ENCODE measurements around the gene KRT81. TPM values are rescaled to one million over a fixed set of nuclear protein-coding genes. Genes with fewer than 3 reads are reported as not detected.

The KRT81 gene
- total RNA-seq, 1 donor from 2014 or later = 1.2 TPM

GRCh38 chr12:52296572-52297215 lies 5.4 kb upstream of the KRT81 start:
- Histone ChIP-seq H3K36me3 (ENCODE audit: insufficient read depth, low read length) (no peaks in the 10 kb centered on the region), H3K9me3 (ENCODE audit: insufficient read depth, low read depth, low read length) (no peaks in the 10 kb centered on the region), H3K4me2 (ENCODE audit: low read length) (no peak overlapping the region), H3K27me3 (ENCODE audit: insufficient read depth, low read length) (peaks cover 28% of the 10 kb centered on the region), H3K4me1 (ENCODE audit: insufficient read depth, low read length) (no peaks in the 10 kb centered on the region), H3K4me3 (ENCODE audit: insufficient read depth, low read depth, low read length) (no peak overlapping the region), H4K20me1 (ENCODE audit: insufficient read depth, low read length) (no peaks in the 10 kb centered on the region), H3K79me2 (ENCODE audit: insufficient read depth, low read length) (no peaks in the 10 kb centered on the region), H2AFZ (ENCODE audit: low read depth, low read length) (no peak overlapping the region), H3K27ac (ENCODE audit: low read depth, low read length) (no peak overlapping the region), H3K9ac (ENCODE audit: low read length) (no peak overlapping the region)
- Mint-ChIP-seq H3K9me3 (ENCODE audit: unreplicated experiment) (peaks cover 9% of the 10 kb centered on the region), H3K4me3 (ENCODE audit: unreplicated experiment) (no peak overlapping the region), H3K27me3 (ENCODE audit: low read depth, unreplicated experiment) (peaks cover 66% of the 10 kb centered on the region), H3K27ac (ENCODE audit: unreplicated experiment) (no peak overlapping the region), H3K4me1 (ENCODE audit: low read depth, unreplicated experiment) (peaks cover 2% of the 10 kb centered on the region), H3K36me3 (ENCODE audit: low read depth, unreplicated experiment) (no peaks in the 10 kb centered on the region)
- DNase-seq (ENCODE audit: low read depth) (no peak), FAIRE-seq (no peak)
- TF ChIP-seq EZH2 (IDR thresholded peaks at IDR 0.05; ENCODE audit: insufficient read depth, low read length) (no peak), CTCF (IDR thresholded peaks at IDR 0.05; ENCODE audit: insufficient read depth, low read depth, low read length) (no peak)

- Histone ChIP-seq H3K36me3 (ENCODE audit: insufficient read depth, low read length) (no peaks in the 10 kb centered on the region), H2AFZ (ENCODE audit: low read depth, low read length) (no peak overlapping the region), H3K4me1 (ENCODE audit: insufficient read depth, low read length) (no peaks in the 10 kb centered on the region), H3K4me2 (ENCODE audit: low read length) (no peak overlapping the region), H3K79me2 (ENCODE audit: insufficient read depth, low read length) (no peaks in the 10 kb centered on the region), H3K27ac (ENCODE audit: low read depth, low read length) (no peak overlapping the region), H3K9me3 (ENCODE audit: insufficient read depth, low read depth, low read length) (no peaks in the 10 kb centered on the region), H3K9ac (ENCODE audit: low read length) (no peak overlapping the region), H3K27me3 (ENCODE audit: insufficient read depth, low read length) (peaks cover 33% of the 10 kb centered on the region), H4K20me1 (ENCODE audit: insufficient read depth, low read length) (no peaks in the 10 kb centered on the region), H3K4me3 (ENCODE audit: insufficient read depth, low read depth, low read length) (no peak overlapping the region)
- no peaks in the 10 kb centered on the region for H3K36me3 Mint-ChIP-seq (ENCODE audit: low read depth, unreplicated experiment)
- H3K27me3 Mint-ChIP-seq (ENCODE audit: low read depth, unreplicated experiment) = peaks cover 60% of the 10 kb centered on the region
- H3K27ac Mint-ChIP-seq (ENCODE audit: unreplicated experiment) = no peak overlapping the region
- FAIRE-seq = no peak
- no peaks in the 10 kb centered on the region for H3K4me1 Mint-ChIP-seq (ENCODE audit: low read depth, unreplicated experiment)
- no peak for DNase-seq (ENCODE audit: low read depth)
- no peak overlapping the region for H3K4me3 Mint-ChIP-seq (ENCODE audit: unreplicated experiment)
- peaks cover 9% of the 10 kb centered on the region for H3K9me3 Mint-ChIP-seq (ENCODE audit: unreplicated experiment)
- TF ChIP-seq CTCF (IDR thresholded peaks at IDR 0.05; ENCODE audit: insufficient read depth, low read depth, low read length) (no peak), EZH2 (IDR thresholded peaks at IDR 0.05; ENCODE audit: insufficient read depth, low read length) (no peak)
These were observed 4.3 kb upstream of the KRT81 start for GRCh38 chr12:52295663-52296062.

- Mint-ChIP-seq H3K4me3 (ENCODE audit: unreplicated experiment) (no peak overlapping the region), H3K4me1 (ENCODE audit: low read depth, unreplicated experiment) (no peaks in the 10 kb centered on the region), H3K9me3 (ENCODE audit: unreplicated experiment) (peaks cover 9% of the 10 kb centered on the region), H3K36me3 (ENCODE audit: low read depth, unreplicated experiment) (no peaks in the 10 kb centered on the region), H3K27me3 (ENCODE audit: low read depth, unreplicated experiment) (peaks cover 58% of the 10 kb centered on the region), H3K27ac (ENCODE audit: unreplicated experiment) (no peak overlapping the region)
- Histone ChIP-seq H3K4me1 (ENCODE audit: insufficient read depth, low read length) (no peaks in the 10 kb centered on the region), H3K9ac (ENCODE audit: low read length) (no peak overlapping the region), H3K27ac (ENCODE audit: low read depth, low read length) (no peak overlapping the region), H3K27me3 (ENCODE audit: insufficient read depth, low read length) (peaks cover 33% of the 10 kb centered on the region), H2AFZ (ENCODE audit: low read depth, low read length) (no peak overlapping the region), H3K79me2 (ENCODE audit: insufficient read depth, low read length) (no peaks in the 10 kb centered on the region), H3K36me3 (ENCODE audit: insufficient read depth, low read length) (no peaks in the 10 kb centered on the region), H4K20me1 (ENCODE audit: insufficient read depth, low read length) (no peaks in the 10 kb centered on the region), H3K4me2 (ENCODE audit: low read length) (no peak overlapping the region), H3K4me3 (ENCODE audit: insufficient read depth, low read depth, low read length) (no peak overlapping the region), H3K9me3 (ENCODE audit: insufficient read depth, low read depth, low read length) (no peaks in the 10 kb centered on the region)
- DNase-seq (ENCODE audit: low read depth) (no peak), FAIRE-seq (no peak)
- TF ChIP-seq EZH2 (IDR thresholded peaks at IDR 0.05; ENCODE audit: insufficient read depth, low read length) (no peak), CTCF (IDR thresholded peaks at IDR 0.05; ENCODE audit: insufficient read depth, low read depth, low read length) (no peak)
These were observed 3.5 kb upstream of the KRT81 start for GRCh38 chr12:52294803-52295202.

Data from astrocyte (in vitro differentiated cells and primary cell).